Pulmonary artery endothelial cell (primary cell): ENCODE results near the gene ZNF516. TPM values are rescaled to one million over a fixed set of nuclear protein-coding genes. Genes with fewer than 3 reads are reported as not detected.

Experiments used
- DNase-seq: peaks from one replicate; pipeline ENCODE4 v3.0.0-alpha.2; 2011; ENCODE audit warnings: low read depth, low spot score
- total RNA-seq: library from RNA; depleted of rRNA; stranded (reverse); fragments of >200 nt; gene quantifications from 2 replicates; pipeline ENCODE4 v1.2.3, GENCODE V29; 2014

Gene ZNF516
- total RNA-seq, 1 donor from 2014 or later, result 10.0 TPM

- no peak for DNase-seq
These were observed 92.7 kb downstream of the ZNF516 start for GRCh38 chr18:76402026-76402990.

GRCh38 chr18:76401498-76401897 is 93.5 kb downstream of the ZNF516 start:
- no peak for DNase-seq

GRCh38 chr18:76399613-76400391 is 95.2 kb downstream of the ZNF516 start:
- no peak for DNase-seq

GRCh38 chr18:76398896-76399612 is 96.0 kb downstream of the ZNF516 start:
- peak; percentile 20 for DNase-seq

GRCh38 chr18:76398295-76398694 is 96.7 kb downstream of the ZNF516 start:
- DNase-seq, result no peak

GRCh38 chr18:76397631-76398030 is 97.4 kb downstream of the ZNF516 start:
- no peak for DNase-seq

GRCh38 chr18:76396792-76397191 is 98.2 kb downstream of the ZNF516 start:
- DNase-seq, result no peak

- no peak for DNase-seq
These were observed 99.4 kb downstream of the ZNF516 start for GRCh38 chr18:76395609-76396008.

- DNase-seq, result no peak
These were observed 100.1 kb downstream of the ZNF516 start for GRCh38 chr18:76394780-76395476.

GRCh38 chr18:76392349-76392748 is 102.7 kb downstream of the ZNF516 start:
- DNase-seq, result no peak

- DNase-seq, result no peak
These were observed 103.3 kb downstream of the ZNF516 start for GRCh38 chr18:76391746-76392145.

GRCh38 chr18:76391038-76391437 is 104.0 kb downstream of the ZNF516 start:
- DNase-seq, result no peak

- no peak for DNase-seq
These were observed 104.5 kb downstream of the ZNF516 start for GRCh38 chr18:76390452-76391035.

- DNase-seq, result no peak
These were observed 105.3 kb downstream of the ZNF516 start for GRCh38 chr18:76389716-76390115.

- DNase-seq, result no peak
These were observed 106.1 kb downstream of the ZNF516 start for GRCh38 chr18:76388891-76389423.

- no peak for DNase-seq
These were observed 106.8 kb downstream of the ZNF516 start for GRCh38 chr18:76388261-76388660.

GRCh38 chr18:76387608-76388007 is 107.4 kb downstream of the ZNF516 start:
- no peak for DNase-seq

GRCh38 chr18:76386886-76387285 is 108.2 kb downstream of the ZNF516 start:
- no peak for DNase-seq

GRCh38 chr18:76386071-76386470 is 109.0 kb downstream of the ZNF516 start:
- DNase-seq, result no peak

GRCh38 chr18:76385681-76385975 is 109.4 kb downstream of the ZNF516 start:
- no peak for DNase-seq
